GM13976 (cell line): ENCODE measurements around the gene CERS6.

ENCODE experiments used
- DNase-seq: peaks from one replicate; pipeline ENCODE4 v3.0.0; 2012; ENCODE audit warnings: low spot score
- in situ Hi-C: fragments of 300-500 bp; cut with MboI; formaldehyde crosslinking; loops from one replicate; pipeline ENCODE4 v1.12.0; 2022; ENCODE audit warnings: low sequenced_read_pairs, mixed read lengths, inconsistent platforms; ENCODE audit not compliant: unreplicated experiment
- TF ChIP-seq, protein P1 (sequence below): IDR thresholded peaks from 2 replicates; pipeline ENCODE4 v1.5.1; 2012; ENCODE audit warnings: borderline replicate concordance, mild to moderate bottlenecking; ENCODE audit not compliant: insufficient read depth; ENCODE audit errors: extremely low read depth, missing control alignments, control extremely low read depth

Gene CERS6

DNA sequence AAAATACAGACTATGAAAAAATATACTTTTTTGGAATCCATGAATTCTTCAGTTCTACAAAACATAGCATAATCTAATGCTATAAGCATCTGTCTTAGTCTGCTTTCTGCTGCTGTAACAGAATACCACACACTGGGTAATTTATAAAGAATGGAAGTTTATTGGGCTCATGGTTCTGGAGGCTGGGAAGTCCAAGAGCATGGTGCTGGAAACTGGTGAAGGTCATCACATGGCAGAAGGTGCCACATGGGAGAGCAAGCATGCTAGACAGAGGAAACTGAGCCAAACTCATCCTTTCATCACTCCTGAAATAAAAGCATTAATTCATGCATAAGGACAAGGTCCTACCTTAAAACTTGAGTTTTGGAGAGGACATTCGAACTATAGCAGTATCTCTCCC is 319.8 kb downstream of the CERS6 start:
- in situ Hi-C loops = loop anchor here (10.0 kb wide), 1 partner anchor 139 kb away; no protein-coding TSS in a partner anchor
- DNase-seq = no peak
- TF ChIP-seq, protein P1, sequence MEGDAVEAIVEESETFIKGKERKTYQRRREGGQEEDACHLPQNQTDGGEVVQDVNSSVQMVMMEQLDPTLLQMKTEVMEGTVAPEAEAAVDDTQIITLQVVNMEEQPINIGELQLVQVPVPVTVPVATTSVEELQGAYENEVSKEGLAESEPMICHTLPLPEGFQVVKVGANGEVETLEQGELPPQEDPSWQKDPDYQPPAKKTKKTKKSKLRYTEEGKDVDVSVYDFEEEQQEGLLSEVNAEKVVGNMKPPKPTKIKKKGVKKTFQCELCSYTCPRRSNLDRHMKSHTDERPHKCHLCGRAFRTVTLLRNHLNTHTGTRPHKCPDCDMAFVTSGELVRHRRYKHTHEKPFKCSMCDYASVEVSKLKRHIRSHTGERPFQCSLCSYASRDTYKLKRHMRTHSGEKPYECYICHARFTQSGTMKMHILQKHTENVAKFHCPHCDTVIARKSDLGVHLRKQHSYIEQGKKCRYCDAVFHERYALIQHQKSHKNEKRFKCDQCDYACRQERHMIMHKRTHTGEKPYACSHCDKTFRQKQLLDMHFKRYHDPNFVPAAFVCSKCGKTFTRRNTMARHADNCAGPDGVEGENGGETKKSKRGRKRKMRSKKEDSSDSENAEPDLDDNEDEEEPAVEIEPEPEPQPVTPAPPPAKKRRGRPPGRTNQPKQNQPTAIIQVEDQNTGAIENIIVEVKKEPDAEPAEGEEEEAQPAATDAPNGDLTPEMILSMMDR = no peak

DNA sequence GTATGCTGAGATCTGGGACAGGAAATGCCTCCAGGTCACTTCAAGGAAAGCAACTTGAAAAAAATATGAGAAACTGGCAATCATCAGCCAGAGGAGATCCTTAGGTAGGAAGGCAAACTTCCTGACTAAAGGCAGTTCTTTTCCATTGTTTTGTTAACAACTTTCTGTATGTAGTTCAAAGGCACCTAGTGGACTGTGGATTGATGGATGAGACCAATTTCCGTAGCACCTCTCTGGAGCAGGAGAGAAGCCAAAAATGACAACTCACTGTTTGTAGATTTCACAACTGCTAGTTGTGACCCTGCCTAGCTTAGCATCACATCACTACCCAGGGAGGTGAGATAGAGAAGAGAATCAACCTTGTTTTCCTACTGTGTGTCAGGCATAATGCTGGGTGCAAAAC is 324.6 kb downstream of the CERS6 start:
- DNase-seq = no peak
- in situ Hi-C loops = no loop called here
- TF ChIP-seq, protein P1 = no peak

DNA sequence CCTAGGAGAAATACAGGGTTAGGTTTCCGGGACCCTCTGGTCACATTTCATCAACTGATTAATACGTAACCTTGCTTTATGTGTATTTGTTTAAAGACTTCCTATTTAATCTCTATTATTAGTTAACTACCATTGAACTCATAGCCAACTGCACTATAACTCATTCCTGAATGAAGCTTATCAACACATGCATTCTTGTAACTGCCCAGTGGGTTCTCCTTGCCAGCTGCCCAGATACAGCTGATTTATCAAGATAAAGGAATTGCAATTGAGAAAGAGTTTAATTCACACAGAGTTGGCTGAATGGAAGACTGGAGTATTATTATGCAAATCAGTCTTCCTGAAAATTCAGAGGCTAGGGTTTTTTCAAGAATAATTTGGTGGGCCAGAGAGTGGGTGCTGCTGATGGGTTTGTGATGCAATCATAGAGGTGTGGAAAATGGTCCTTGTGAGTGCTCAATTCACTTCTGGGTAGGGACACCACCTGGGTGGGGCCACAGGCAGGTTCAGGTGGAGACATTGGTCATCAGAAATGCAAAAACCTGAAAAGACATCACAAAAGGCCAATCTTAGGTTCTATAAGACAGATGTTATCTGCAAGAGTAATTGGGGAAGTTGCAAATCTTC is 325.2 kb downstream of the CERS6 start:
- in situ Hi-C loops = no loop called here
- DNase-seq = no peak
- TF ChIP-seq, protein P1 = no peak

DNA sequence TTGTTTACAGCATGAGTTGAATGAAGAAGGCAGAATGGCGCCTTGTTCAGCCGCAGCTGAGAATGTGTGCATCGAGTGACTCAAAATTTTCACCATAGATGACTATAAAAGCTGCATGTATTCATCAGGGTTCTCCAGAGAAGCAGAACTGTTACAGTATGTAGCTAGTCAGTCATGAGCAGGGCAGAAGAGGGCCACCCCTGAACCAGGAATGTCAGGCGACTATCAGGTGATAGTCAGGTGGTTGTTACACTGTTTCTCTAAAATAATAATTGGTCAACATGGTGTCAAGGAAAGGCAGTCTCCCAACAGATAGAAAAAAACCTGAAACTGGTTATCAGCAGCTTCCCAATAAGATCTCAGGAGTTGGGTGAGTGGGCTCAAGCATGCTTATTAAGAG is 326.2 kb downstream of the CERS6 start:
- in situ Hi-C loops = no loop called here
- no peak for DNase-seq
- TF ChIP-seq, protein P1 = no peak

DNA sequence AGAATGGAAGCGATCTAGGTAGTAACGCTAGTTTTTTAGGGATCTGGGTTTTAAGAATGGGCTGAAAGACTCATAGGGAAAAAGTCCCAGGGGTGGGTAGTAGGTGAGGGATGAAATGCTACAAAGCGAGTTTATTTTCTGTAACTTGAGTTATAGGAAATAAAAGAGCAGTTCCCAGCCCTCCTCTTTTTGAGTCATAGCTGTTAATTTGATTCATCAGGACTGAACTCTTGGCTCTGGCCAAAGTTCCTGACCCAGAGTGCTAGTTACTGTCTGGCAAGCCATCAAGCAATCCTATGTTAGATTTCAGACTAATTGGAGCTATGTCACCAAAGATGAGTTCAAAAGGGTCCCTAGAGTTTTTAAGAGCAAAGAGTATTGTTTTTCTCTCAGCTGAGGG is 328.9 kb downstream of the CERS6 start:
- no peak for DNase-seq
- TF ChIP-seq, protein P1 = no peak
- in situ Hi-C loops = no loop called here

DNA sequence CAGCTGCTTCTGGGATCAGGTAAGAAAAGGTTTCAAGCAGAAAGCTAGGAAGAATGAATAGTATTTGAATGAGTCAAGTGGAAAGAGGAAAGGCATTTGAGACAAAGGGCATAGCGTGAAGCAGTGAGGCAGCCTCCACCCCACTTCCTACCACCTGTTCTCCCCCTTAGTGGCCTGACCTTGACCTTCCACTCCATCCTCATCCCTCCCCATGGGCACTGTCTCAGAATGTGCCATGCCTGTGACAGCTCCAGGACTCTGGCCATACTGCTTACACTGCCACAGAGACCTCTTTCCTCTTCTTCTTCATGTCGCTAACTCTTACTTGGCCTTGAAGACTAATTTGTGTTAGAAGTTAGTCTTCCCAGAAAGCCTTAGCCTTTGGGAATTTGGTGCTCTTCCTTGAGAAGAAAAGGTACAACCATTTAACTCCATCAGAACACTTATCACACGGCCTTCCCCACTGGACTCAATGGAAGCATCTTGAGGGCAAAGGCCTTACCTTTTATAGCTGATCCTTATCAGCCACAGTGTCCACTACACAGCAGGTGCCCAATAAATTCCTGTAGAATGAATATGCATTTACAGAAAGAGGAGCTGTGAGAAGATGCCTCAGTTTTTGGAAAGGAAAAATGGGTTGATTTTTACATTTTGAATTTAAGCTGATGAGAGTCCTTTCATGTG is 331.2 kb downstream of the CERS6 start:
- in situ Hi-C loops = no loop called here
- TF ChIP-seq, protein P1 = no peak
- no peak for DNase-seq
